CD4-positive, alpha-beta T cell treated with Interleukin-21 for 1 hour (primary cell): ENCODE measurements around the gene ADAM29.
"Not testable (repeated sequence)": the region's sequence is repeated elsewhere in the genome, so short reads cannot be mapped to it uniquely, and the experiment has no call there.

ENCODE experiments used
- DNase-seq: peaks from one replicate; pipeline ENCODE4 v3.0.0-alpha.2; 2020

ADAM29 gene

GRCh38 chr4:174918058-174918457, at the start of gene ADAM29:
Gene ADAM29, plus strand, starts transcription at chr4:174918358. Its CDS starts 57,168 bp downstream, at chr4:174975526.
- no peak for DNase-seq

- no peak for DNase-seq
Measured at GRCh38 chr4:174869339-174869738, 48.8 kb upstream of the ADAM29 start.

- DNase-seq: no peak
Measured at GRCh38 chr4:174870311-174870710, 47.8 kb upstream of the ADAM29 start.

GRCh38 chr4:174871407-174871806, 46.8 kb upstream of the ADAM29 start:
- no peak for DNase-seq

- not testable (repeated sequence) for DNase-seq
Measured at GRCh38 chr4:174873146-174873545, 45.0 kb upstream of the ADAM29 start.

- no peak for DNase-seq
Measured at GRCh38 chr4:174873931-174874330, 44.2 kb upstream of the ADAM29 start.

GRCh38 chr4:174874898-174875297, 43.3 kb upstream of the ADAM29 start:
- DNase-seq: no peak

- DNase-seq: no peak
Measured at GRCh38 chr4:174880001-174880400, 38.2 kb upstream of the ADAM29 start.

- DNase-seq: no peak
Measured at GRCh38 chr4:174882317-174882992, 35.7 kb upstream of the ADAM29 start.

GRCh38 chr4:174907508-174907907, 10.7 kb upstream of the ADAM29 start:
- no peak for DNase-seq

- no peak for DNase-seq
Measured at GRCh38 chr4:174910271-174910670, 7.9 kb upstream of the ADAM29 start.

- DNase-seq: no peak
Measured at GRCh38 chr4:174912919-174913543, 5.1 kb upstream of the ADAM29 start.

GRCh38 chr4:174919886-174920423, 1.8 kb downstream of the ADAM29 start:
- DNase-seq: no peak

GRCh38 chr4:174926958-174927357, 8.8 kb downstream of the ADAM29 start:
- DNase-seq: no peak

GRCh38 chr4:174928174-174928573, 10.0 kb downstream of the ADAM29 start:
- DNase-seq: no peak

GRCh38 chr4:174928575-174929253, 10.6 kb downstream of the ADAM29 start:
- DNase-seq: no peak

- DNase-seq: no peak
Measured at GRCh38 chr4:174929346-174929745, 11.2 kb downstream of the ADAM29 start.

GRCh38 chr4:174930895-174931294, 12.7 kb downstream of the ADAM29 start:
- DNase-seq: no peak

GRCh38 chr4:174933083-174933482, 14.9 kb downstream of the ADAM29 start:
- DNase-seq: no peak

GRCh38 chr4:174934360-174934759, 16.2 kb downstream of the ADAM29 start:
- no peak for DNase-seq

- no peak for DNase-seq
Measured at GRCh38 chr4:174935607-174936006, 17.4 kb downstream of the ADAM29 start.

GRCh38 chr4:174940002-174940401, 21.8 kb downstream of the ADAM29 start:
- no peak for DNase-seq

- DNase-seq: no peak
Measured at GRCh38 chr4:174946246-174946645, 28.1 kb downstream of the ADAM29 start.

- DNase-seq: no peak
Measured at GRCh38 chr4:174948826-174949225, 30.7 kb downstream of the ADAM29 start.
